Cerebellar nuclear complex (tissue), 1 donor: ENCODE results near the gene TMEM8B.
A peak's percentile ranks its signal among the peaks of the same experiment; 100 is the strongest.

Experiments used
- DNase-seq, 2 experiments: peaks; one replicate each; lab custom pipeline; 2025; lab: John Stamatoyannopoulos, UW

TMEM8B gene

DNA sequence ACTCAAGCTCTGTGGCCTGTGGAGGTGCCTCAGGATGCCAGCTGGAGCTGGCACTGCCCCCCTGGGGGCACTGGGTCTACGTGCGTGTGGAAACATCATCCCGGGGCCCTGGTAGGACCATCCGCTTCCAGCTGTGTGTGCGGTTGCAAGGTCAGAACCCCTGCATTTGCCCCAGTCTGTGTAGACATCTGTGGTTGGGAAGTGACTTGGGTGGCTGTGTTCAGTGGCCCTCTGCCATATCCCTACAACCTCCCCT lies 12.5 kb downstream of the TMEM8B start:
- DNase-seq, result no peak

DNA sequence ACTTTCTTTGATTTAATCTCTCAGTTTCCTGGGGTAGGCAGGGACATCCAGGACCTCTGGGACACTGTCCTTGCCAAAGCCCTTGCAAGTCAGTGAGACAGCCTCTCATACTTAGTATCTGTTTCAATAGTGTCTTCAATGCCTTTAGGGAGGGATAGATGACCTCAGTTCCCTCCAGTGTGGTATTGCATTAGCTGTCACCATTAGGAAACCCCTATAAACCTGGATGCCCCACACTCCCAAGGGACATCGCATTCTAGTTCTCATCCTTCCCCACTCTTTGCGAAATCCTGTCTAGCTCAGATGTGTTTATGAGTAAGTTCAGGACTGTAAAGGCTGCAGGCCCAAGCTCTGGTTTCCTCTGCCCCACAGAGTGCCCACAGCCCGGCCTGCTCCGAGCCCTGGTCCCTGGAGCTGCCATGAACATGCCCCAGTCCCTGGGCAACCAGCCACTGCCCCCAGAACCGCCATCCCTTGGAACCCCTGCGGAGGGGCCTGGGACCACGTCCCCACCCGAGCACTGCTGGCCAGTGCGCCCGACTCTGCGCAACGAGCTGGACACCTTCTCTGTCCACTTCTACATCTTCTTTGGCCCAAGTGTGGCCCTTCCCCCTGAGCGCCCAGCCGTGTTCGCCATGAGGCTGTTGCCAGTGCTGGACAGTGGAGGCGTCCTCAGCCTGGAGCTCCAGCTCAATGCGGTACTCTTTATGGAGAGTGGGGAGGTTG lies 13.2 kb downstream of the TMEM8B start:
- DNase-seq, result no peak

DNA sequence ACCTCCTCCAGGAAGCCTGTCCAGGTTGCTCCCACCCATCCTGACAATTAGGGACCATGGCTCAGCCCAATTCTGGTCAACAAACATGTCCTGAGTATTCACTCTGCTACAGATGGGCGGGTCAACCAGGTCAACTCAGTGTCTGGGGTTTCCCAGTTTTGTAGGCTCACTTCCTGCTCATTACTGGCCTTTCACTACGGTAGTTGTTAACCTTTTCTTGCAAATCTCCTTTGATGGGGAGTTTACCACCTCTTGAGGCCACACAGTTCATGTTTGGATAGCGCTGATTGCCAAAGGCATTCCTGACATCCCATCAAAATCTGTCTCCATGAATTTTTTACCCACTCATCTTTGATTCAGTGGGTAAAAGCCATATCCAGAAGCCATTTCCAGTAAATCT lies 13.8 kb downstream of the TMEM8B start:
- DNase-seq, result no peak

DNA sequence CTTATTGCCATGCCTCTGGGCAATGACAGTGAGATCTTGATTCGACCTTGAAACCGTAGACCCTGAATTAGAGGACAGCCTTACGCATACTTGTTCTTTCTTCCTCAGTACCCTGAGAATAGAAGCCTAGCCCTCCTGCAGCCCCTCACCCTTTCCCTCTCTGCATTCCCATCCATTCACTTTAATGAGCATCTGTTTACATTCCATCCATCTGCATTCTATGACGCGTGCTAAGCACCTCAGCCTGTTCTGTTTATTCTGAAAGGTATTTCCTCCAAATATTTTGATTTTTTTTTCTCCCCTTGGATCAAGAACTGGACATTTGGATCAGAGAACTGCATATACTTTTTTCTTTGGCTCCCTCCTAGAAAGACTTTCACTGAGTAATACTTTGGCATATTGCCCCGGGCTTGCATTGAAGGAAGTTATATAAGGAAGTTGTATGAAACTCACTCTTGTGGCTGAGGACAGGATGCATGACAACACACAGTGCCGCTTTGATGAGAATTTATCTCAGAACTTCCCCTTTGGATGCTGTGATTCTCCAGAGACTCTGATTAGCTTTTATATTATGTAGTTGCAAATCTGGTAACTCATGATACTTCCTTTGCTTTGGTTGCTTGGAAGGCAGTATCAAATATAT lies 15.7 kb downstream of the TMEM8B start:
- DNase-seq, result no peak

DNA sequence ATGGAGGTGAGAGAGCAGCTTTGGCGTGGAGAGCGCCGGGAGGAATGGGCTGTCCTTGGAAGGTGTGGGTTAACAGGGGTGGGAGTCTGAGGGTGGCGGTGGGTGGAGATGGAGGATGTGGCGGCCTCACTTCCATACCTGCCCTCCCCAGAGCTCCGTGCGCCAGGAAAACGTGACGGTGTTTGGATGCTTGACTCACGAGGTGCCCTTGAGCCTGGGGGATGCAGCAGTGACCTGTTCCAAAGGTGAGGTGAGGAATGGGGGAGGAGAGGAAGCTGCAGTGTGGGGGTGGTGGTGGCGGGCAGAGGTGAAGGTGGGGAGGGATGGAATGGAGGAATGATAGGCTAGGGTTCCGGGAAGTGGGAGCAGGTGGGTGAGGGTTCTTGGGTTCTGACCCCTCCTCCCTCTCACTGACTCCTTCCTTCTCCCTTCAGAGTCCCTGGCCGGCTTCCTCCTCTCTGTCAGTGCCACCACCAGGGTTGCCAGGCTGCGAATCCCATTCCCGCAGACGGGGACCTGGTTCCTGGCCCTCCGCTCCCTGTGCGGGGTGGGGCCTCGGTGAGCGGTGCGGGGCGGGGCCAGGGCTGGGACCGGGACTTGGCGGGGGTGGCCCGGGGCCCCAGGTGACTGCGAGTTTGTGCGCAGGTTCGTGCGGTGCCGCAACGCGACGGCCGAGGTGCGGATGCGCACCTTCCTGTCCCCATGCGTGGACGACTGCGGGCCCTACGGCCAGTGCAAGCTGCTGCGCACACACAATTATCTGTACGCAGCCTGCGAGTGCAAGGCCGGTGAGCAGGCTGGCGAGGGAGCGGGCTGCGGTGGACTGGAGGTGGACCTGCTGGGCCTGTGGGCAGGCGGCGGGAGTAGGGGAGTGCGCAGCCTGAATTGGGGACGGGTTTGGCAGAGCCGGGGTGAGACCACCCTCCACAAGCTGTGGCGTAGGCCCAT lies 17.1 kb downstream of the TMEM8B start:
- no peak for DNase-seq

DNA sequence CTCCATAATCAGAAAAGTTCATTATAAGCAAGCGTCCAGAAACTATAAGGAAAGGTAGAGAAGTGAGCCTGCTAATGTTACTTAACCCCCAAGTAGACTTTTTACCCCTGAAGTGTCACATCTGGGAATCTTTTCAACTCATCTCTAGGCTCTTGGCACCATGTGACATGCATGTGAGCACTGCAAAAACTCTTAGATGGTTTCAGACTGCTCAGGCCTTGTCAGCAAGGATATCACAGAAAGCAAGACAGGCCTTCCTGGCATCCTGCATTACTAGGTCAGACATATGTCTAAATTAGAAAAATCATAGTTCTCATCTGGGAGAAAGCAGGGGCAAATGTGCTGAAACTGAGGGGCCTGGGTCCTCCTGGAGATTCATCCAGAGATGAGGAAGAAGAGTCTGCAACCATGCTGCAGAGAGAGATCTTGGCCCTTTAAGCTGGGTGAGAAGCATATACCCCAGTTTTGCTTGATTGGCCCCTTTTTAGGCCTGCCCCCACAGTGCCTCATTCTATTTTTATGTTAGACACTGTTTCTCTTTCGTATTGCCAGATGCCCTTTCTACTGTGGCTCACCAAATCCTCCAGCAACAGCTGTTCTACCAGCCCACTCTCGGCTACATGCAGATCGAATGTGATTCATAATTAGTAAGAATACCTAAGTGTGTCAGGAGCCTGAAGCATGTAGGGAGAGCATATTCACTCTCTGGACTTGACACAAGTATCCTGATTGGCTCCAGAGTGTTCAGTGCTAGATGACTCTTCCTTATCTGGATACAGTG lies 19.0 kb downstream of the TMEM8B start:
- no peak for DNase-seq

DNA sequence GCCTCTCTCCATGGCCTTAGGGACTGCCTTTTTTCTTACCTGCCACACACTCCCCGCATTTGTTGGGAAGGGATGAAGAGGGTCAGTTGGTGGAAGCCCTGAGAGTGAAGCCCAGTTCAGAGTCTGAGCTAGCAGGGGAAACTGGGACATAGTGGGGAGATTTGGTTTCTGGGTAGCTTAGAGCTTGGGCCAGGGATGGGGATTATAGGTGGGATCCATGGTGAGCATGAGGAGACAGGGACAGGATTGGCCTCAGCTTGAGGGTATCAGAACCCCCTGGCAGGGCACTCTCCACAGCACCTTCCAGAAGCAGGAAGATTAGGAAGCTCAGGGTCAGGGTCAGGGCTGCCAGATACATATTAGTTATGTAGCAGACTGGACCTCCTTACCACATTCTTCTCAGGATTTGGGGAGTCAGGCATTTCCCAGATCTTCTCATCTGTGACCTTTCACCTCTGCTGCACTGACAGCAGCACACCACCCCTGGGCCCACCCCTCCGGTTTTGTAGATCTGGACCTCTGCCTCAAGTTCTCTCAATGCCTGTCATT lies 23.3 kb downstream of the TMEM8B start:
- no peak for DNase-seq

DNA sequence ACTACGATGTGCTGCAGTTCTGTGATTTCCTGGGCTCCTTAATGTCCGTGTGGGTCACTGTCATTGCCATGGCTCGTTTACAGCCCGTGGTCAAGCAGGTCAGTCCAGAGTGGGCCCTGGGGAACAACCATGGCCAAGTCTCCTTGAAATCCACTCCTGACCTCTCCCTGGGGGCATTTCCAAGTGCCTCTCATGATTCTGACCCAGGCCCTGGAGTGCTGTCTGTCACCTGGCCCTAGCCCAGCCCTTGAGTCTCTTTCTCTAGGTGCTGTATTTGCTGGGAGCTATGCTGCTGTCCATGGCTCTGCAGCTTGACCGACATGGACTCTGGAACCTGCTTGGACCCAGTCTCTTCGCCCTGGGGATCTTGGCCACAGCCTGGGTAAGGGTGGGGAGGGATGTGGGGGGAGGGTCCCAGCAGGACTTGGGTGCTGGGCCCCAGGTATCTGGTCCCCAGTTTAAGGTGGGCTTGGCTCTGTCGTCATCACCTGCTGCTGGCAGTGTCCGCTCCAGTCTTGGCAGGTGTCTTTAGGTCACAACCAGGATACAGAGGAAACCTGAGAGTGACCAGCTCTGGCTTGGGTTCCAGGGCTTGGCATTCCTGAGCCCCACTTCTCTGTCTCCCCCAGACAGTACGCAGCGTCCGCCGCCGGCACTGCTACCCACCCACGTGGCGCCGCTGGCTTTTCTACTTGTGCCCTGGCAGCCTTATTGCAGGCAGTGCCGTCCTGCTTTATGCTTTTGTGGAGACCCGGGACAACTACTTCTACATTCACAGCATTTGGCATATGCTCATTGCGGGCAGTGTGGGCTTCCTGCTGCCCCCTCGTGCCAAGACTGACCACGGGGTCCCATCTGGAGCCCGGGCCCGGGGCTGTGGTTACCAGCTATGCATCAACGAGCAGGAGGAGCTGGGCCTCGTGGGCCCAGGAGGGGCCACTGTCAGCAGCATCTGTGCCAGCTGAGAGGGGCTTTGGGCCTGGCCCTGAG lies 24.1 kb downstream of the TMEM8B start:
- DNase-seq, result no peak

DNA sequence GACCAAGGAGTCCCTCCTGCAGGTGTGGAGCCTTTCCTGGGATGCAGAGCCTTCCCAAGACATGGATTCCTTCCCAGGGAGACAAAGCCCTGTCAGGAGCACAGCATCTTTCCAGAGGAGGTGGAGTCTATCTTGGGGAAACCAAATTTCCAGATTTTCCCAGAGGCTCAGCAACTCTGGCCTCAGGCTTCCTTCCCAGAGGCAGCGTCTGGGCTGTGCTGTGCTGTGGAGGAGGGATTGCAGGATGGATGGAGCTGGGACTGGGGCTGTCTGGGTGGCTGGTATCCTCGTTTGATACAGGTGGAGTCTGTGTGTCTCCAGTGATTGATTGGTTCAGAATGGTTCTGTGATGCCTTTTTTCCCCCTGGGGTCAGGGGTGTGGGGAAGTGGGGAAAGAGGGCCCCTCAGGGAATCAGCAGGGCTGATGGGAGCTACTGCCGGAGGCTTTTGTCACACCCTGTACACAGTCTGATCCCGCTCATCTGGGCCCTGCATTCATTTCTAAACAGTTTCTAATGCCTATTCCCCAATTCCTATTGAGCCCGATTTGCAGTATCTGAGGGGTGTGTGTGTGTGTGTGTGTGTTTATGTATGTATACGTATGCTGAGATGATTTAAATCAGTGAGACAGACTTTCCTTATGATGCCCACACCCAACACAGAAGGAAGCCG lies 25.2 kb downstream of the TMEM8B start:
- DNase-seq, result no peak

DNA sequence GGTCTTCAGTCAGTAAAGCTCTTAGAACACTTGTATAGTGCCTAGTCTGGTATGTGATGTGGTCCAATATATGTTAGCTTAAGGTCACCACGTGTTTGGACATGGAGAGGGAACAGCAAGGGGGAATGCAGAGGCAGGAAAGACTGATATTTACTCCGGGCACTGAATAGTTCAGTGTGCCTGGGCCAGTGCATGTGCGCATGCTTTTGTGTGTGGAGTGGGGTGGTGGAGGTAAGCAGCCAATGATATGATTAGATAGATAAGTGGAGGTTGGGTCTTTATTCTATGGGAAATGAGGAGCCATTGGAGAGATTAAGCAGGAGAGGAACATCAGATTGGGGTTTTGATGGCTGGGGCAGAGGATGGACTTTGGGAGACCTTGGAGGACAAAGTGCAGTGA lies 27.2 kb downstream of the TMEM8B start:
- DNase-seq, result no peak

DNA sequence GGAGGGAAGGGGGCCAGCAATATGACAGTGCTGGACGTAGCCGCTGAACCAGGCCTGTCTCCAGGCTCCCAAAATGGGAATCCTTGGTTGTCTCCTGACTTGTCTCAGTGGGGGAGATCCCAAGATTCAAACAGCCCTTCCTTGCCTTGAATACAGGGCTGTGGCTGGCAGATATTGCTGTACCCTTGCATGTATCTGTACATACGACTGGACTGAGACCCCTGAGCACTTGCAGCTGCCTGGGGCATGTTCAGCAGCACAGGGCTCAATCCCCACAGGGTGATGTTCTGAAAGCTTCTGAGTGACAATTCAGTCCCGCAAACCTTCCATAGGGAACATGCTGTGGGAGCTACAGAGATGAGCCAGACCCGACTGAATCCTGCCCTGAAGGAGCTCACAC lies 27.9 kb downstream of the TMEM8B start:
- no peak for DNase-seq

DNA sequence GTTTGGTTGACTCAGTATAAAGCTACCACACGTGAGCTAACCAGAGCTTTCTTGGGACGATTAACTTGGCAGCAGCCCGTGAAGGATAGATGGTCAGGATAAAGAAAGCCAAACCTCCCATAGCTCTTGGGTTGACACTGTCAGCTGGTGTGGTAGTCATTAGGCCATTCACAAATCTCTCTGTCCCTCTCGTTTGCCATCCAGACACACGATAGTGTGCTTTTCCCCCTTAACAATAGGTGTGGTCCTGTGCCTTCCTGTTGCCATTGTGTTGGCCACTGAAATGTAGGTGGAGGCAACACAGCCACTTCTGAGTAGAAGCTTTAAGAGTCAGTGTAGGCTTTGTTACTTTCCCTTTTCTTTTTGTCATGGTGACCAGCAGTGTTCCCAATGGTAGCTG lies 29.4 kb downstream of the TMEM8B start:
- DNase-seq, result no peak

DNA sequence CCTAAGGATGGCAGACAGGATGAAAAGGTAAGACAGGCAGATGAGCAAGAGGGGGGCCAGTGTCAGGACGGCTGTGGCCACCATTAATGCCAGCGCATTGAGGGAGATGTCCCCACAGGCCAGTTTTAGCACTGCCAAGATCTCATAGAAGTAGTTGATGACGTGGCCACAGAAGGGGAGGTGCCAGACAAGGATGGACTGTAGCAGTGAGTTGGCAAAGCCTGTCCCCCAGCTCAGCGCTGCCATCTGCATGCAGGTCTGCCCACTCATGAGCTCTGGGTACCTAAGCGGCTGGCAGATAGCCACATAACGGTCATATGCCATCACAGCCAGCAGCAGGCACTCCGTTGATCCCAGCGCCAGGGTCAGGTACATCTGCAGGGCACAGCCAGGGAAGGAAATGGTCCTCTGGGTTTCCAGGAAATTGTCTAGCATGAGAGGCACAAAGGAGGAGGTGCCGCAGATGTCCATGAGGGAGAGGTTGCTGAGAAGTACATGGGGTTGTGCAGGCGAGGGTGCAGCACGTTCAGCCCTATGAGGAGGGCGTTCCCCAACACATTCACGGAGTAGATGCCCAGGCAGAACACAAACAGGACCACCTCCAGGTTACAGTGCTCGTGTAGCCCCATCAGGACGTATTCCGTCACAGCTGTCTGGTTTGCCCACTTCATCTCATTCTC lies 30.4 kb downstream of the TMEM8B start:
- peak in 1 of 2 experiments; percentile 9 for DNase-seq

DNA sequence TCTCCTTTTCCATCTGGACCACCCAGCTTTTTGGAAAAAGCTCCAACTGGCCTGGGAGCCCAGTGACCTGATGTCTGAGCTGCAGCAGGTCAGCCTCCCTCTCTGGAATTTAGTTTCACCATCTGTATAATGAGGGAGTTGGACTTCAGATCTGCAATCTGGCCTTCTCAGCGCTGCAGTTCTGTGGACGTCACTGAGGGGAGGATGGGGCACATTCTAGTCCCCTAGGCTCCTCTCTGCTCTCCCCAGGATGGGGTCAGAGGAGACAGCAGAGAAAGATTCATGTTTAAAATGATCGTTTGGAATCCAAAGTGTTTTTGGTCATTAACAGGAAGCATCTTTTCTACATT lies 30.9 kb downstream of the TMEM8B start:
- no peak for DNase-seq

DNA sequence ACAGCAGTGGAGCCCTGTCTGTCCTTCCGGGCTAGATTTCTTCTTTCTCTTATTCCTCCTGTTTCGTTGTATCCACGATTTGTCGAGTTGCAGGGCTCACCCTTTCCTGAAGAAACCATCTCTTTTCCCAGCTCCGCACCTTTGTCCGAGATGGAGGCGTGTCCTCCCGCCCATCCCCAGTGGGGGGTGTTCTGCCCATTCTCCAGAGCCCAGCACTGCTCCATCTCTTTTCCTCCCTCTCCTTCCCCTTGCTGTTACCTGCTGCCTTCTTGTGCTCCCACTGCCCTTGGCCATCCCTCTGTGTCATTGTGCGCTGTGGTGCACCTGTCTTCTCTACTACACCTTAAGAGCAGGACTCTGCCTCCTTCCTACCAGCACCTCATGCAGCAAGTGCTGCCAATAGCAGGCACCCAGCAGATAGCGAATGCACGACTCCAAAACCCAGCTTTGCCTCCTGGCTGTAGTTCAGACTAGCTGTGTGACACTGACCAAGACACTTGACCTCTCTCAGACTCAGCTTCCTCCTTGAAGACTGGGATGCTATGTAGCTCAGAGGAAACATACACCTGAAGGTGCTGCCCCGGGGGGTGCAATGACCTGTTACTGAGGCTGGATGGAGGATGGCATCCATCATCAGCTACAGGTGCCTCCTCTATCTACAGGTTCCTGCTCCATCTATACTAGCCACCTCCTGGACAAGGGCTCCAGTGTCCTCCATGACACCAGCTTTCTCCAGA lies 32.3 kb downstream of the TMEM8B start:
- no peak for DNase-seq

DNA sequence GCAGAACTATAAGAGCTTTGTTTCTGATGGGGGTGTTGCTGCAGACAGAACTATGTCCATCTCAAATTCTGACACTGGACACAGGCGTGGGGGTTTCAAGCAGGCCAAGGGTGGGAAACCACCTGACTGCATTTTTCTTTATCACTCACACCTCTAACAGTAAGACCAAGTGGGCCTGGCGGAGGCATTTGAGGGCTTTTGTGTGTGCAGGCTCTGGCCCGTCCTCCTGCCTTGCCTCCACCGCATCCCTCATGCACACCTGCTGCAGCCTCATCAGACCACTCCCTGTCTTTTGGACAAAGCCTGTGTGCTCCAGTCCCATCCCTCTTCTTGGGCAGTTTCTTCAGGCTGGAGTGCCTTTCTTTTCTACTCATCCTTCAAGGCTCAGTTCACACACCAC lies 33.3 kb downstream of the TMEM8B start:
- no peak for DNase-seq

DNA sequence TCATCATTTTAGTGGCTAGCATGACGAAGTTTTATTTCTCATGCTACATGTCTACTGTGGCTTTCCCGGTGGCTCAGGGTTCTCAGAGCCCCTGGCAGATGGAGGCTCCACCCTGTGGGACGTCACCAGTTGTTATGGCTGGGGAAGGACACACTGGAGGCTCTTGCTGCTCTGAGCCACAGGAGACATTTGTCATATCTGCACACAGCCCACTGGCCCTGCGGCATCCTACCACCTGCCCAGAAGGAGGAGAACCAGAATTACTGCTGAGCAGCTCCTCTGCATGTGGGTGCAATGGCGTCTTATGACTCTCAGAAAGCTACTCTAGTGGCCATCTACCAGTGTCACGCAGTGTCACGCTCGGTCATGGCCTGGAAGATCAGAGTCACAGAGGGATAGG lies 34.6 kb downstream of the TMEM8B start:
- DNase-seq, result no peak

DNA sequence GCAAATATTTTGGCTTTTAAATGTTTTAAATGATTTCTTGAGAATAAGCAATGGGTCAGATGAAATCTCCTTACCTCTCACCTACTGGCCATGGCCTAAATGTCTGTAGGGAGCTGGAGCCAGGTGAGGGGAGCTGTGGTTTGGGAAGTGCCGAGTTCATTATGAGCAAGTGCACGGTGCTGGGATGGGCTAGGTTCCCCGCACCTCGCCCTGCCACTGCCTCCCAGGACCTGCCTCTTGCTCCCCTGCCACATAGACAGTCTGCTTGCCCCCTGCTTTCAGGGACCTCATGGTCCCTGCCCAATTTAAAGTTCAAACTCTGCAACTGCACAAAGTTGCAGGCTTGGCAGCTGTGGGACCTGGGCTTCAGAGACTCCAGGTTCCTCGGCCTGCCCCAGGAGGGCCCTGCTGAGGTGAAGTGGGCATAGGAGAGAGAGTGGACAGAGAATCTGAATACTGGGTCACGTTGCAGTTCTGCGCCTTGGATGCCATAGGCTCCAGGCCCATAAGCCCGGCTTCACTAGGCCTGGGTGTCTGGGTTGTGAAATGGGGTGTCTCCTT lies 35.7 kb downstream of the TMEM8B start:
- DNase-seq, result no peak

DNA sequence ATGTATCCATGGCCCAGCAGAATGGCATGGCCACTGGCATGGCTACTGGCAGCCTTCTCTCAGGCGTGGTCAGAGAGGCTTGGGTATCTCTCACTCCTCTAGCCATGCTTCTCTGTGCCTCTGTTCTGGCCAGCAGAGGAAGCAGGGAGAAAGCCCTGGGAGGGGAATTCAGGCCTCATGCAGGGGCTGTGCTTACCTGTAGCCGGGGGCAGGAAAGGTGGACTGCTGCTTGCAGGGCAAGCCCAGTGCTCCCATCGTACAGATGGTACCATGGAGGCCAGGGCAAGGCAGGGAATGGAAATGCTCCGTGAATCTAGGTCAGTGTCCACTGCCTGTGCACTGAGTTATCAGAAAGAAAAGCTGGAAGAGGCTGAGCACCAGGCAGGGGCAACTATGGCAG lies 38.5 kb downstream of the TMEM8B start:
- DNase-seq, result no peak
